Measurements from ENCODE around the gene PARP1. TPM values are rescaled to one million over a fixed set of nuclear protein-coding genes. Genes with fewer than 3 reads are reported as not detected.

Gene PARP1
- total and polyA plus RNA-seq, 7 donors, result 16.4 to 168 (median 107) TPM

DNA sequence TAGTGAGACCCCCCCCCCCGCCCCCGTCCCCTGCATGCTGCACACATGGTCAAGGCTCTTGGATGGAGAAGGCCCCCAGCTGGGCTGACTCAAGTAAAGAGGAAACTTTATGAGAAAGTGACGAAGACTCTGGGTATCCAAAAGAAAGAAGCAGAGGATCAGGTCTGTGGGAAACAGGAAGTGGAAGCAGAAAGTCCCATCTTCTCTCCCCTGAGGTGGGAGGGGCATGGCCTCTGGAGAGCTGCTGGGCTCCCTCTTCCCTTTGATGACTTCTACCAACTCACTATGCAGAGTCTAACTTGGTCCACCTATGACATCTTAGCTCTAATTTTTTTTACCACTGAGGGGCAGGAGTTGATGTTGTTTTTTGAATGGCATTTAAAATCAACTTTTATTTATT, 56.2 kb downstream of the PARP1 start:
- Histone ChIP-seq H3K36me3 (no peaks in the 10 kb centered on the region), H3K27ac (no peak overlapping the region), H3K27me3 (no peaks in the 10 kb centered on the region), H3K9me3 (no peaks in the 10 kb centered on the region), H3K4me3 (no peak overlapping the region), H3K4me1 (peaks cover 0 to 32% (median 27%) of the 10 kb centered on the region in 4 donors)
- TF ChIP-seq POLR2A (IDR thresholded peaks at IDR 0.05) (no peak), EP300 (IDR thresholded peaks at IDR 0.05) (no peak), POLR2AphosphoS5 (IDR thresholded peaks at IDR 0.05) (no peak)
- TF ChIP-seq, protein P1, sequence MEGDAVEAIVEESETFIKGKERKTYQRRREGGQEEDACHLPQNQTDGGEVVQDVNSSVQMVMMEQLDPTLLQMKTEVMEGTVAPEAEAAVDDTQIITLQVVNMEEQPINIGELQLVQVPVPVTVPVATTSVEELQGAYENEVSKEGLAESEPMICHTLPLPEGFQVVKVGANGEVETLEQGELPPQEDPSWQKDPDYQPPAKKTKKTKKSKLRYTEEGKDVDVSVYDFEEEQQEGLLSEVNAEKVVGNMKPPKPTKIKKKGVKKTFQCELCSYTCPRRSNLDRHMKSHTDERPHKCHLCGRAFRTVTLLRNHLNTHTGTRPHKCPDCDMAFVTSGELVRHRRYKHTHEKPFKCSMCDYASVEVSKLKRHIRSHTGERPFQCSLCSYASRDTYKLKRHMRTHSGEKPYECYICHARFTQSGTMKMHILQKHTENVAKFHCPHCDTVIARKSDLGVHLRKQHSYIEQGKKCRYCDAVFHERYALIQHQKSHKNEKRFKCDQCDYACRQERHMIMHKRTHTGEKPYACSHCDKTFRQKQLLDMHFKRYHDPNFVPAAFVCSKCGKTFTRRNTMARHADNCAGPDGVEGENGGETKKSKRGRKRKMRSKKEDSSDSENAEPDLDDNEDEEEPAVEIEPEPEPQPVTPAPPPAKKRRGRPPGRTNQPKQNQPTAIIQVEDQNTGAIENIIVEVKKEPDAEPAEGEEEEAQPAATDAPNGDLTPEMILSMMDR (IDR thresholded peaks at IDR 0.05), result no peak
- intact Hi-C loops (cut with DNase I), result no loop called here
- no peak for DNase-seq
- 88 to 89% methylated on average over 3 of the region's 3 CpGs for WGBS, 2 donors

- H3K9me3 ChIP-seq, result no peaks in the 10 kb centered on the region
- intact Hi-C loops (cut with DNase I), result no loop called here
- no peak for DNase-seq
Observed at GRCh38 chr1:226350519-226350865, 57.4 kb downstream of the PARP1 start.

GRCh38 chr1:226349801-226350518, 57.9 kb downstream of the PARP1 start:
- 20 to 33% methylated on average over 18 of the region's 18 CpGs for WGBS, 2 donors
- intact Hi-C loops (cut with DNase I), result no loop called here
- no peak overlapping the region for H3K27ac ChIP-seq

More at GRCh38 chr1:226350519-226350865, 57.4 kb downstream of the PARP1 start:
- TF ChIP-seq POLR2AphosphoS5 (IDR thresholded peaks at IDR 0.05) (no peak), EP300 (IDR thresholded peaks at IDR 0.05) (no peak), POLR2A (IDR thresholded peaks at IDR 0.05) (no peak)
- TF ChIP-seq, protein P1 (IDR thresholded peaks at IDR 0.05), result no peak
- H3K4me1 ChIP-seq, result peaks cover 0 to 22% (median 18%) of the 10 kb centered on the region in 4 donors
- H3K4me3 ChIP-seq, result no peak overlapping the region
- 23 to 49% methylated on average over 9 of the region's 9 CpGs for WGBS, 2 donors
- H3K27ac ChIP-seq, result no peak overlapping the region
- no peaks in the 10 kb centered on the region for H3K27me3 ChIP-seq
- no peaks in the 10 kb centered on the region for H3K36me3 ChIP-seq

DNA sequence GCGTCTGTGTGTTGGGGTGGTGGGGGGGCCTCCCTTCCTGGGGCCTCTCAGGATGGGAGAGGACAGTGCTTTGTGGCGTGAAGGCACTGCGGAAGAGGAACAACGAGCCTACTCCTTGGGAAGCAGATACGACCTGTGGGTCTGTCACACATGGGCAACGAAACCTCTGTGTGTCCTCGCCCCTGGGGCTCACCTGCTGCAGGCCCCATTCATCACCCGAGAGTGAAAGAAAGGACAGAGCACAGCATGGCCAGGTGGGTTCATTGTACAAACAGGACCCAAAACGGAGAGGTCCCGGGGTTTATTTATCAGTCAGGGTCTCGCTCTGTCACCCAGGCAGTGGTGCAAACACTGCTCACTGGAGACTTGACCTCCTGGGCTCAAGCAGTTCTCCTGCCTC, 58.8 kb downstream of the PARP1 start:
- 83 to 92% methylated on average over 11 of the region's 11 CpGs for WGBS, 2 donors
- no peak for DNase-seq
- Histone ChIP-seq H3K36me3 (no peaks in the 10 kb centered on the region), H3K9me3 (no peaks in the 10 kb centered on the region), H3K27ac (no peak overlapping the region), H3K4me1 (peaks cover 0 to 22% (median 18%) of the 10 kb centered on the region in 4 donors), H3K27me3 (no peaks in the 10 kb centered on the region), H3K4me3 (no peak overlapping the region)
- intact Hi-C loops (cut with DNase I), result no loop called here
- no peak for TF ChIP-seq POLR2AphosphoS5 (IDR thresholded peaks at IDR 0.05)
- TF ChIP-seq, protein P1 (IDR thresholded peaks at IDR 0.05), result no peak
- no peak for TF ChIP-seq POLR2A (IDR thresholded peaks at IDR 0.05)
- no peak for TF ChIP-seq EP300 (IDR thresholded peaks at IDR 0.05)

More at GRCh38 chr1:226349801-226350518, 57.9 kb downstream of the PARP1 start:
- Histone ChIP-seq H3K4me3 (no peak overlapping the region), H3K4me1 (peaks cover 0 to 22% (median 18%) of the 10 kb centered on the region in 4 donors), H3K36me3 (no peaks in the 10 kb centered on the region), H3K27me3 (no peaks in the 10 kb centered on the region), H3K9me3 (no peaks in the 10 kb centered on the region)
- TF ChIP-seq, protein P1 (IDR thresholded peaks at IDR 0.05), result no peak
- TF ChIP-seq POLR2A (IDR thresholded peaks at IDR 0.05), result no peak
- TF ChIP-seq POLR2AphosphoS5 (IDR thresholded peaks at IDR 0.05), result no peak
- no peak for TF ChIP-seq EP300 (IDR thresholded peaks at IDR 0.05)
- no peak for DNase-seq

All from sigmoid colon (tissue), 7 donors.